ENCODE measurements around the gene TACSTD2.
"Not testable (repeated sequence)": the region's sequence is repeated elsewhere in the genome, so short reads cannot be mapped to it uniquely, and the experiment has no call there.

TACSTD2 gene

GRCh38 chr1:58585581-58586151, 8.6 kb upstream of the TACSTD2 start:
- Mint-ChIP-seq H3K27me3 (ENCODE audit: low read depth, poor library complexity) (peaks cover 37% of the 10 kb centered on the region), H3K27ac (no peak overlapping the region), H3K9me3 (no peaks in the 10 kb centered on the region), H3K36me3 (ENCODE audit: low read depth) (no peaks in the 10 kb centered on the region), H3K4me1 (no peaks in the 10 kb centered on the region), H3K4me3 (no peak overlapping the region)
- TF ChIP-seq, protein P1, sequence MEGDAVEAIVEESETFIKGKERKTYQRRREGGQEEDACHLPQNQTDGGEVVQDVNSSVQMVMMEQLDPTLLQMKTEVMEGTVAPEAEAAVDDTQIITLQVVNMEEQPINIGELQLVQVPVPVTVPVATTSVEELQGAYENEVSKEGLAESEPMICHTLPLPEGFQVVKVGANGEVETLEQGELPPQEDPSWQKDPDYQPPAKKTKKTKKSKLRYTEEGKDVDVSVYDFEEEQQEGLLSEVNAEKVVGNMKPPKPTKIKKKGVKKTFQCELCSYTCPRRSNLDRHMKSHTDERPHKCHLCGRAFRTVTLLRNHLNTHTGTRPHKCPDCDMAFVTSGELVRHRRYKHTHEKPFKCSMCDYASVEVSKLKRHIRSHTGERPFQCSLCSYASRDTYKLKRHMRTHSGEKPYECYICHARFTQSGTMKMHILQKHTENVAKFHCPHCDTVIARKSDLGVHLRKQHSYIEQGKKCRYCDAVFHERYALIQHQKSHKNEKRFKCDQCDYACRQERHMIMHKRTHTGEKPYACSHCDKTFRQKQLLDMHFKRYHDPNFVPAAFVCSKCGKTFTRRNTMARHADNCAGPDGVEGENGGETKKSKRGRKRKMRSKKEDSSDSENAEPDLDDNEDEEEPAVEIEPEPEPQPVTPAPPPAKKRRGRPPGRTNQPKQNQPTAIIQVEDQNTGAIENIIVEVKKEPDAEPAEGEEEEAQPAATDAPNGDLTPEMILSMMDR (IDR thresholded peaks at IDR 0.05) = no peak
- DNase-seq = no peak

DNA sequence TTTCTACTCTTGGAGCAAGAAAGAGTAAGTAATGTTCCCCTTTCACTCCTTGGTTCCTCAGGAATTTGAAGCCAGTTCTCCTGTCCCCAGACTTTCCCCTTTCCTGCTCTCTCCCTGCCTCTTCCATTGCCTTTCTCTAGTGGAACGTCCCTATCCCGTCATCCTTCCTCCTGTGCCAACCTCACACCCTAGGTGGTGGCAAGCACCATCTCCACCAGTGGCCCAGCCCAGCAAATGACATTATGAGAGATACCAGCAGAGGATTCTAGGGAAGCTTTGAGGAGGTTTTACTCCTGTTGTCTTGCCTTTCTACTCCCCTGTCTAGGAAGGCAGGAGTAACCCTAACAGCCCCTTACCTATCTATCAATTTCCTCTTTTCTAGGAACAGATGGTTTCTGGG, 8.1 kb upstream of the TACSTD2 start:
- Mint-ChIP-seq H3K4me1 (no peaks in the 10 kb centered on the region), H3K9me3 (no peaks in the 10 kb centered on the region), H3K27me3 (ENCODE audit: low read depth, poor library complexity) (peaks cover 36% of the 10 kb centered on the region), H3K4me3 (no peak overlapping the region), H3K27ac (no peak overlapping the region), H3K36me3 (ENCODE audit: low read depth) (no peaks in the 10 kb centered on the region)
- TF ChIP-seq, protein P1 (IDR thresholded peaks at IDR 0.05) = no peak
- no peak for DNase-seq

GRCh38 chr1:58584082-58584895, 7.2 kb upstream of the TACSTD2 start:
- no peak for DNase-seq
- TF ChIP-seq, protein P1 (IDR thresholded peaks at IDR 0.05) = no peak
- Mint-ChIP-seq H3K4me1 (no peaks in the 10 kb centered on the region), H3K27me3 (ENCODE audit: low read depth, poor library complexity) (peaks cover 41% of the 10 kb centered on the region), H3K27ac (no peak overlapping the region), H3K9me3 (peaks cover 3% of the 10 kb centered on the region), H3K36me3 (ENCODE audit: low read depth) (no peaks in the 10 kb centered on the region), H3K4me3 (no peak overlapping the region)

- Mint-ChIP-seq H3K4me3 (no peak overlapping the region), H3K9me3 (peaks cover 3% of the 10 kb centered on the region), H3K4me1 (no peaks in the 10 kb centered on the region), H3K27me3 (ENCODE audit: low read depth, poor library complexity) (peaks cover 49% of the 10 kb centered on the region), H3K27ac (no peak overlapping the region), H3K36me3 (ENCODE audit: low read depth) (no peaks in the 10 kb centered on the region)
- TF ChIP-seq, protein P1 (IDR thresholded peaks at IDR 0.05) = no peak
- no peak for DNase-seq
These were observed 6.4 kb upstream of the TACSTD2 start for GRCh38 chr1:58583496-58583895.

DNA sequence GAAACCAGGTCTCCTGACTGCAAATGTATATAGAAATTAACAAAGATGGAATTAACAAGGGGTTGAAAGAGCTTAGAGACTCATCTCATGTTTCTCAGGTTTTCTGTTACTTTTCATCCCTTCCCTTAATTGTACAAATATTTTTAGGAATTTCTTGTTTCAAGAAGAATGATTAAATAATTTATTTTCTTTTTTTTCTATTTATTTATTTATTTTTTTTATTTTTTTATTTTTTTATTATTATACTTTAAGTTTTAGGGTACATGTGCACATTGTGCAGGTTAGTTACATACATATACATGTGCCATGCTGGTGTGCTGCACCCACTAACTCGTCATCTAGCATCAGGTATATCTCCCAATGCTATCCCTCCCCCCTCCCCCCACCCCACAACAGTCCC, 5.1 kb upstream of the TACSTD2 start:
- H3K4me1 Mint-ChIP-seq; H3K9me3 Mint-ChIP-seq; H3K27ac Mint-ChIP-seq; H3K4me3 Mint-ChIP-seq; DNase-seq; H3K36me3 Mint-ChIP-seq (ENCODE audit: low read depth): not testable (repeated sequence)
- H3K27me3 Mint-ChIP-seq (ENCODE audit: low read depth, poor library complexity) = peaks cover 58% of the 10 kb centered on the region

DNA sequence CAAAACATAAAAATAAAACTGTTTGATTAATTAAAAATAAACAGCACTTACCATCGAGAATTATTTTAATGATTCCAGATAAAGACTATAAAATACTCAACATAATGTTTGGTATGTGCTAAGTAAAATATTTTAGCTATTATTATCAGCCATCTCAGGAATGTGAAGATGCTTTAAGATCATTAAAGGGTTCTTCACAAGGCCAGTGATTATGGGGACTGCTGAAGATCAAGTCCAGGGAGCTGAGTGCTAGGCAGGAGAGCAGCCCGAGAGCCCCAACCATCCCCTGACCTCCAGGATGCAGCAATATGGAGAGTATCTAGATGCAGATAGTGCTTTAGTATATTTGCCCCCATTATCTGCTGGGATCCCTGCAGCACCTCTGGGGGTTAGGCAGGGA, 4.6 kb upstream of the TACSTD2 start:
- Mint-ChIP-seq H3K36me3 (ENCODE audit: low read depth) (no peaks in the 10 kb centered on the region), H3K27me3 (ENCODE audit: low read depth, poor library complexity) (peaks cover 59% of the 10 kb centered on the region), H3K4me1 (peaks cover 6% of the 10 kb centered on the region), H3K27ac (no peak overlapping the region), H3K9me3 (peaks cover 8% of the 10 kb centered on the region), H3K4me3 (no peak overlapping the region)
- TF ChIP-seq, protein P1 (IDR thresholded peaks at IDR 0.05) = no peak
- no peak for DNase-seq

All from nephron progenitor cell (in vitro differentiated cells).